GM10847 (cell line): Measurements from ENCODE around the gene ERCC6.

Source experiments
- POLR2A ChIP-seq: IDR thresholded peaks from 2 replicates; pipeline ENCODE4 v1.6.1; 2011; ENCODE audit not compliant: insufficient read length; ENCODE audit errors: extremely low read depth

Gene ERCC6

DNA sequence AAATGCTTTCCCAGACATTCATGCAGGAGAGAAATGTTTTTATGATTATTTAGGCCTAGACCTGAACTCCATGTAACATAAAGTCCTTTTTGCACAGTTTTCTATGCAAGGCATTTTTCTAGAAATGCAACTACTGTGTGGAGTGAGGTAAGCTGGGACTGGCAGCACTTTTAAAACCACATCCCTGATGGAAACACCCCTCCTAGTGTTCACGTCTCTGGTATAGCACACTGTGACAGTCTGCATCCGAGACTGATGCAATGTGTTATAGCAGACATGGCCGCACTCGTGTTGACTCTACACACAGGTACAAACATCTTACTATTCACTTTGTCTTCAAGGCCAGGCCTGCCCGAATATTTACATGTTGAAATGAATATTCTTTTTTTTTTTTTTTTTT lies 19.3 kb upstream of the ERCC6 start:
- TF ChIP-seq POLR2A = no peak

DNA sequence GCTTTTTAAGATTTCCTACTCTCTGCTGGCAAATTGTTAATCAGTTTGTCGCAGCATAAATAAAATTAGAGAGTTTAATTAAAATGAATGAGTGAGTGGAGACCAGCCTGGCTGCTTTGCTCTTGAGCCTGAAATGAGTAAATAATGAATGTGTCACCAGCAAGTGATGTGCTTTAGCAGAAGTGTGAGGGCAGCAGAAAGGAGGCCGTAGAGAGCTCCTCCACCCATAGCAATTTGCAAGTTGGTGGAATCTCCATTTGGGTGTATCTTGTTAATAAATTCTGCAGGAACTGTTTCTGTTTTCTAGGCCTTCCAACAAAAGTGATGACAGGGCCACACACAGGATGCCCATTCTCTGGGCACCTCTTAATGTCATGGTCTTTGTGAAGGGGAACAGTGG lies 18.8 kb upstream of the ERCC6 start:
- no peak for TF ChIP-seq POLR2A

DNA sequence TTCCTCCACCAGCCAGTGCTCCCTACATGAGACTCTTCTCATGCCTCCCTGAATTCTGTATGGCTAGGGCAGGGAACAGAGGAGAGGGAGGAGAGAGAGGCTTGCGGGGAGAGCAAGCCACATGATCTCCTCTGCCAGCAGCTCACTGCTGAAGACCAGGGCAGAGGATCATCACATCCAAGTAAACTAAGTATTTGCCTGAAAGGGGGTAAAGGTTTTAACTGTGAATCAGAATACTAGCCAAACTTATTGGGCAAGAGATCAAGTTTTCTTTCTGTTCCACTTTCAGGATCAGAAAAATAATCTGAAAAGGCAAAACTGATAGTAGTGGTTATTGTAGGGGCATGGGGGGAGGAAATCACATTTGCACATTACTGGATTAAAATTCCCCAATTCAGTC lies 17.8 kb upstream of the ERCC6 start:
- no peak for TF ChIP-seq POLR2A

DNA sequence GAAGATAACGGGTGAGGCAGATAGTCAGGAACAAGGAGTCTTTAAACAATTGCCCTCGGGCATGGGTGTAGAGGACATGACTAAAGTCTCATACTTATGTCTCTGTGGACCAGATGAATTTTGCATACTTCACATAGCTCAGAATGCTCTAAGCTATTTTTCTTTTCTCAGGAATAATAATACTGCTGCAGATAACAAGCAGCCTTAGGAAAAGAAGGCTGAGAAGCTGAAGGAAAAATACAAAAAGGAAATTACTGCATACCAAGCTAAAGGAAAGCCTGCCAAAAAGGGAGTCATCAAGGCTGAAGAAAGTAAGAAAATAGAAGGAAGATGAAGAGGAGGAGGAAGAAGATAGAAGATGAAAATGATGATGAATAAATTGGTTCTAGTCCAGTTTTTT lies 13.4 kb upstream of the ERCC6 start:
- TF ChIP-seq POLR2A = no peak

- no peak for TF ChIP-seq POLR2A
These were observed 11.6 kb upstream of the ERCC6 start for GRCh38 chr10:49550563-49550962.

- no peak for TF ChIP-seq POLR2A
These were observed 10.9 kb upstream of the ERCC6 start for GRCh38 chr10:49549640-49550346.

- no peak for TF ChIP-seq POLR2A
These were observed 4.7 kb upstream of the ERCC6 start for GRCh38 chr10:49543604-49544003.

DNA sequence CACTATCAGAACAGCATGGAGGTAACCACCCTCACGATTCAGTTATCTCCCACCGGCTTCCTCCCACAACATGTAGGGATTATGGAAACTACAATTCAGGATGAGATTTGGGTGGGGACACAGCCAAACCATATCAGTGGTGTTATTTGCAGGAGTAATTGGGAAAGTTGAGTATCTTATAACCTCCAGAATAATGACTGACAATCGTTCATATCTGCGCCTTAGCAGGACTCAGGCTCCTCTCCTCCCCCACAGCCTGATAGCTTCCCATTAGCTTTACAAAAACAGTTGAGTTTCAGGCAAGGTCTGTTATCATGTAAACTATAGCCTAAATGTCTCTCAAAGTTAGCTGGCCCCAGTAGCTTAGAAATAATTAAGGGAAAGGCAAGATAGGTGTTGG lies 3.4 kb upstream of the ERCC6 start:
- TF ChIP-seq POLR2A = no peak

DNA sequence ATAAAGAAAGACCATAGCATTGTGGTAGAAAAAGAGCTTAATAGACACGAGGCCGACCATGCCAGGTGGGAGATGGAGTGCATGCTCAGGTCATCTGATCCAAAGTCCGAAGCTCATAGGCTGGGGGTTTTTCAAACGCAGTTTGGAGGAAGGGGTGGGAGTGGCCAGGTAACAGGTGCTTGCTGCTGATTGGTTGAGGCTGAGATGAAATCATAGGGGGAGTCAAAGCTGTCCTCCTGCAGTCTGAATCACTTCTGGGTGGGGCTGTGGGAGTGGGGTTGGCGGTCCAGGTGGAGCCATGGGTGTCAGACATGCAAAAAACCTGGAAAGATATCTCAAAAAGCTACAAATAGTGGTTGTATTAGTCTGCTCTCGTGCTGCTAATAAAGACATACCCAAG lies 2.8 kb upstream of the ERCC6 start:
- no peak for TF ChIP-seq POLR2A

- TF ChIP-seq POLR2A = no peak
These were observed 1.3 kb upstream of the ERCC6 start for GRCh38 chr10:49540056-49540797.

- no peak for TF ChIP-seq POLR2A
These were observed 482 bp upstream of the ERCC6 start for GRCh38 chr10:49539320-49539885.

GRCh38 chr10:49534670-49535381 lies 4.1 kb downstream of the ERCC6 start:
- TF ChIP-seq POLR2A = no peak

- TF ChIP-seq POLR2A = no peak
These were observed 6.5 kb downstream of the ERCC6 start for GRCh38 chr10:49532461-49532860.

GRCh38 chr10:49528977-49529506 lies 9.9 kb downstream of the ERCC6 start:
- no peak for TF ChIP-seq POLR2A

- no peak for TF ChIP-seq POLR2A
These were observed 11.1 kb downstream of the ERCC6 start for GRCh38 chr10:49527850-49528249.
